Stimulated activated CD8-positive, alpha-beta memory T cell treated with anti-CD3 and anti-CD28 coated beads, Interleukin-15, amount 100 ng/mL, for 1 hour (primary cell): Measurements from ENCODE around the gene CBLIF.
"Not testable (repeated sequence)": the region's sequence is repeated elsewhere in the genome, so short reads cannot be mapped to it uniquely, and the experiment has no call there.

Source experiments
- DNase-seq: peaks from one replicate; pipeline ENCODE4 v3.0.0-alpha.2; 2020; ENCODE audit warnings: low read depth

Gene CBLIF

DNA sequence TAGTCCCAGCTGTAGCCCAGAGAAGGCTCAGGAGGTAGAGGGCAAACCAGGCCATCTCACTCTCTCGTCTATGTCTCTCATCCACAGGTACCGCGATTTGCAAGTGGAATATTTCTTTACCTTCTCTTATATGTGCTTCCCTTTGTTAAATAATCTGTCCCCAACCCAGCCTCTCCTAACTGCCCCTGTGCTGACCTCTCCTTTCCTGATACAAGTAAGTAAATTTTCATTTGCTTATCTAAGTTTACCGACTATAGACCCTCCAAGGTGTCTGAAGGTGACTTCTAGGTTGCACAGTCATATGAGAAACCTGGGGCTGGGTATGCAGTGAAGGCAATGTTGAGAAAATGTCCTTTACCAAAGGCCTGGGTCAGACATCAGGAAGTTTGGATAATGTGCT is at the start of gene CBLIF:
CBLIF (minus strand) TSS at position 101 of the 400 bp plus-strand sequence; CDS start at position 55, 46 bp downstream.
- no peak for DNase-seq

DNA sequence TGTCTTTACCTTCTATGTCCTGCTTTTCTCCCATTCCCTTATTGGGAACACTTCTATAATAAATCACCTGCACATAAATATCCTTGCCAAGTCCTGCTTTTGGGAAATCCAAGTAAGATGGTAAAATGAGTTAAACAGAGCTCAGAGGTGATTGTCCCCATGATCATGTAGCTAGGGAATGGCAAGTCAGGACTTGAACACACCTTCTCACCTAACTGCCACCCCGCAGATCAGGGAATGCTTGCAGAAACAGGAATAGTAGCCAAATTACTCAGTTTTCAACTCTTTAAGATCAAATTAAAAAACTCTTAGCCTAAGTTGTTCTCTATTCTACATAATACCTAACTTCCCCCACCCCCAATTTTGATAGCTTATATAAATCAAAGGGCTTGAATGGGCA is 49.3 kb upstream of the CBLIF start:
- DNase-seq = no peak

DNA sequence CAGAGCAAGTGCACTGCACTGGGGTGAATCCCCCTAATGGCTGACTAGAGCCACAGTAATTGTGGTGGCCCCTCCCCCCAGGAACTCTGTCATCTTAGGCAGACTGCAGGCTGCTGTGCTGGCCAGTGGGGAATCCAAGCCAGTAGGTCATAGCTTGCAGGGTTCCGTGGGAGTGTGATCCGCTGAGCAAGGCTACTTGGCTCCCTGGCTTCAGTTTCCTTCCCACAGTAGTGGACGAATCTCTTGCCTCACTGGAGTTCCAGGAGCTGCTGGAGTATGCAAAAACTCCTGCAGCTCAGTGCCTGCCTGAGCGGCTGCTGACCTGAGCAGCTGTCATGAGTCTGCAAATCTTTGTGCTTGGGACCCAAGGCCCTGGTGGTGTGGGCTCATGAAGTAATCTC is 46.5 kb upstream of the CBLIF start:
- no peak for DNase-seq

DNA sequence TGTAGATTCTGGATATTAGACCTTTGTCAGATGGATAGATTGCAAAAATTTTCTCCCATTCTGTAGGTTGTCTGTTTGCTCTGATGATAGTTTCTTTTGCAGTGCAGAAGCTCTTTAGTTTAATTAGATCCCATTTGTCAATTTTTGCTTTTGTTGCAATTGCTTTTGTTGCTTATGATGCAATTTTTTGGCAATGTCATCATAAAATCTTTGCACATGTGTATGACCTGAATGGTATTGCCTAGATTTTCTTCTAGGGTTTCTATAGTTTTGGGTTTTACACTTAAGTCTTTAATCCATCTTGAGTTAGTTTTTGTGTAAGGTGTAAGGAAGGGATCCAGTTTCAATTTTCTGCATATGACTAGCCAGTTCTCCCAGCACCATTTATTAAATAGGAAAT is 41.9 kb upstream of the CBLIF start:
- not testable (repeated sequence) for DNase-seq

DNA sequence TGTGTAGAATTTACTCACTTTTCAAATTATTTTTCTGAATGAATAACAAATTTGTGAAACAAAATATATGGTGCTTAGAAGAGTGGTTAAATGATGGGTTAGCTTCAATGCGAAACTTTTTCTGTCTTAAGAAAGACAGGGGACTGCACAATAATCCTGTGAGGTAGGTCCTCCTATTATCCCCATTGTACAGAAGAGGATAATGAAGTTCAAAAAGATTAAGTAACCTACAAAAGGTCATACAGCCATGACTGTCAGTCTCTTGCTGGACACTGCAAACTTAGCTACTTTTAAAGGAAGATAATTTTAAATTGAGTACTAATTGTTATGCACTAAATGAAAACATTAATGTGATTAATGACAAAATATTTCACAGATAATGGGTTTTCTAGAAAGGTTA is 38.3 kb upstream of the CBLIF start:
- DNase-seq = no peak

DNA sequence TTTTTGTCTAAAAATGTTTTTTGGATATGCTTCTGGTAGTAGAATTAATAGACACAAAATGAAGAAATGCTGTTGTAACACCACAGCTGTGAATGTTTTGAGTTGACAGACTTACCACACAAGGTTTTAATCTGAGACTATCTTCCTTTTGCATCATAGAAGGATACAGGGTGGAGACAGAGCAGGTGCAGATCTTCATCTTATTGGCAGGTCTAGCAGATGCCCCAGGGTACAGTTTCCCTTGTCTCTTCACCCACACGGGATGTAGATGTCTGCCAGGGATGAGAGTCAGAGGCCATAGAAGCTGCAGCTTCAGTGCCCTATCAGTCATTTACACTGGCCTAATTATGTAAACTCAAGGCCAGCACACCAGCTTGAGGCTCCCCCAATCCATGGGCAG is 34.3 kb upstream of the CBLIF start:
- no peak for DNase-seq

DNA sequence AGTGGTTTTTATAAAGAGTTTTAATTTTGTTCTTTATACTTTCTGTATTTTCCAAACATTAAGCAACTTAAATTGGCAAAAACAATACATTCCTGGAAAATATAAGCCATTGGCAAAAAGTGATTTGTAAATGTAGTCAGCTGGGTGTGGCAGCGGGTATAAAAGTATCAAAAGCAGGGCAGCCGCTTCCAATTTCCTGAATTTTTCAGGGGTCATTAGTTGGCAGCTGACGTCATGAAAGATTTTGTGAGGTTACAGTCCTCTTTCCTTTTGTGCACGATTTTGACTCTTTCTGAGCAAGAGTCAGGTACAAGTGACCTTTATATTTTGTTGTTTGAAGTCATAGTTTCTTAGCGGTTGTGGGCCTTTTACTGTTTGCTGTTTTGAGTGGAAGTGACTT is 33.3 kb upstream of the CBLIF start, which contains the start of gene OOSP3:
OOSP3 (plus strand) TSS at position 208 of the 400 bp plus-strand sequence; CDS start at position 235, 27 bp downstream.
- no peak for DNase-seq

DNA sequence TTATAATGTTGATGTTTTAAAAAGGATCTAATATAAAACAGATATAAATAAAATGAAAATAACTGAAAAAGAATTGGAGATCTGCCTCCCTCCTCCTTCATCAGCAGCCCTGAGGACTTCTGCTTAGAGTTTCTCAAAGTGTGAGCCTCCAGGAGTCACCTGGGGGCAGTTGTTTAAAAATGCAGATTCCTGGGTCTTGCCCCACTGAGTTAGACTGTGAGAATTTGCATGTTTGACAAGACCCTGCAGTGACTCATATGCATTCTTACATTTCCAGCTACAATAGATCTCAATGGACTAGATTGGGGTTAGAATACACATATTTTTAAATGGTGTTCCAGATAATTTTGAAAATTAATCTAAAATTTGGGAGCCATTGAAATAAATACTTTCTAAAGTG is 32.5 kb upstream of the CBLIF start:
- DNase-seq = no peak

DNA sequence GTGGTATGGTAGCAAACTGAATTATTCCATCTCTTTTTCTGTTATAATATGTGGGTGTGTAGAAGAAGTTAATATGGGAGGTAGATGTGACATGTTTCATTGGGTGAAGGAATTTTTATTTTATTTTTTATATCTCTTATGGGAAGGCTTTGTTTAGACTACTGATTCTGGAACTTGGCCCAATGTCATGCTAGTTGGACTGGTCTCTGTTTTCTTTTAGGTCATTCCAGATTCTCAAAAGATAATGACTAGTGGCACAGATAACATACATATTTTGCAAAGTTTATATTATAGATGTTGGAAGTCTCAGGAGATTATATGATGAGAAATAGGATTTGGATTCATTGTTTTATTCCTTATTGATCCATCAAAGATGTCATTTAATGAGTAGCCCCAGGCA is 32.0 kb upstream of the CBLIF start:
- DNase-seq = no peak

DNA sequence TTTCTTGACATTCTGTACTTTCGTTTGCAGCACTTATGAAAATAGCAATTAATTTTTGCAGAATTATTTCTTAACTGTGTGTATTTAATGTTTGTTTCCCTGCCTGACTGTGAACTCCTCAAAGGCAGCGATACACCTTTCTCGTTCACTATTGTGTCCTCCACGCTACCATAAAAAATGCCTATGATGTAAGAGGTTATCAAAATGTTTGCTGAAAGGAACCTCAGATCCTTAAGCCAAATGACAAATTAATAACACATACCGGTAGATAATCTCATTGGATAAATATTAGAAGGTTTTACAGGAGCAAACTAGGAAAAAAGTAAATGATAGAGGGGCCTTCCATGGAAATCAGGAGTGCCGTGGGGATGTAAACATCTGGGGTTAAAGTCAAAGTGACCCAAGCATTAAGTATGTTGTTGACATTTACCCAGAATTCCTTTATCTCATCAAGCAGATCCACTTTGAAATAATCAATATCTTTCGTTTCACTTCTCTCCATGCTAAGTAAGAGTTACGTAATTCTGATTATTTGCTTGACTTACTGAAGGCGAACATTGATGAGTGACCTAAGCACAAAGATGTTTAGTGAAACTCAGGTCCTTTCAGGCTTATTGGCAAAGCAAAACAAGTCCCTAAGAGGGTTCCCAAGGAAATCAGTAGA is 30.7 kb upstream of the CBLIF start:
- DNase-seq = no peak

DNA sequence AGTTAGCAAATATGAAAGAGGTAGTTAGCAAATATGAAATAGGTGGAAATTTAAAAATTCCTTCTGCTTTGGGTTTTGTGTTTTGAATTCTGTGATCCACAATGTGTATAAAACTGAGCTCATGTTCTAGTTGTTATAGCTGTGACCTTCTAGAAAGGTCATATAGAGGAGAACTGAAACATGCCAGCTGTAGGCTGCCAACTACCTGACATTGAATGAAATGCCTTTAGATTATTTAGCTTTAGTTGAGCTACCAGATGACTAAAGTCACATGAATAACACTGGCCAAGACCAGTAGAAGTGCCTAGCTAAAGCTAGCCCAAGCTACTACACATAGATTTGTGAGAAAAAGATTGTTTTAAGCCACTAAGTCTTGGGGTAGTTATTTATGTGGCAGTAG is 26.8 kb upstream of the CBLIF start:
- no peak for DNase-seq

DNA sequence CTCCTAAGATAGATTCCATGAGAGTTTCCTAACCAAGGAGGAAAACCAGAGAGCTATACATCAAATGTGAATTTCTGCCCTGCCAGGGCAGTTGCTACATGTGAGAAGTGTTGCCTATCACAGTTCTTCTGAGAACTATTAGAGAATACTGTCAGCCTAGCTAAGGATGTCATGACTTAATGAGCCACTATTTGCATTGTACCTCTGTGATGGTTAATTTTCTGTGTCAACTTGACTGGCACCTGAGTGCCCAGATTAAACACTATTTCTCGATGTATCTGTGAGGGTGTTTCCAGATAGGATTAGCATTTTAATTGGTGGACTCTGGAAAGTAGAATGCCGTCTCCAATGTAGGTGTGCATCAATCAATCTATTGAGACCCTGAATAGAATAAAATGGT is 22.6 kb upstream of the CBLIF start:
- DNase-seq = no peak

DNA sequence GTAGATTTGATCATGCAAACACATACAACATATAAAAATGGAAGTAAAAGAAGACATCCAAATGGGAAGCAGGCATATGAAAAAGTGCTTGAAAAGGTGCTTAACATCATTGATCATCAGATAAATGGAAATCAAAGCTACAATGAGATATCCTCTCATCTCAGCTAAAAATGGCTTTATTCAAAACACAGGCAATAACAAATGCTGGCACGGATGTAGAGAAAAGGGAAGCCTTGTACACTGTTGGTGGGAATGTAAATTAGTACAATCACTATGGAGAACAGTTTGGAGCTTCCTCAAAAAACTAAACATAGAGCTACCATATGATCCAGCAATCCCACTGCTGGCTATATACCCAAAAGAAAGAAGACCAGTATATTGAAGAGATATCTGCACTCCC is 21.5 kb upstream of the CBLIF start:
- no peak for DNase-seq

DNA sequence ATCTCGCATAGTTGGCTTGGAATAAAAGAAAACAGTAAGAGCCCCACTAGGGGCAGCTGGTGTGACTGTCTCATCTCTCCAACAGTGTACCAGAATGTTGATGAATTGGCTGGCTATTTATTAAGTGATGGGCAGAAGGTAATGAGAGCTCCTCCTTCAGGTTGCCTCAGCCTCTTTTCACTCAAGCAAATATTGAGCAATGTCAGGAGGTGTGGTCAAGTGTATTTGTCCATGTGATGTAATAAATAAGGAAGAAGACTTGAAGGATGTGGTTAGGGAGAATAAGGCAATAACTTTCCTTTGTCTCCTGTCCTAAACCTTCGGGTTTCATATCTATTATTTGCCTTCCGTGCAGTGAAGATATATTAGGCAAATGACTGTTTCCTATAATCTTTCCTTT is 21.1 kb upstream of the CBLIF start, which contains the start of gene TCN1:
TCN1 (minus strand) TSS at position 91 of the 400 bp plus-strand sequence; CDS start at position 74, 17 bp downstream.
- DNase-seq = no peak

DNA sequence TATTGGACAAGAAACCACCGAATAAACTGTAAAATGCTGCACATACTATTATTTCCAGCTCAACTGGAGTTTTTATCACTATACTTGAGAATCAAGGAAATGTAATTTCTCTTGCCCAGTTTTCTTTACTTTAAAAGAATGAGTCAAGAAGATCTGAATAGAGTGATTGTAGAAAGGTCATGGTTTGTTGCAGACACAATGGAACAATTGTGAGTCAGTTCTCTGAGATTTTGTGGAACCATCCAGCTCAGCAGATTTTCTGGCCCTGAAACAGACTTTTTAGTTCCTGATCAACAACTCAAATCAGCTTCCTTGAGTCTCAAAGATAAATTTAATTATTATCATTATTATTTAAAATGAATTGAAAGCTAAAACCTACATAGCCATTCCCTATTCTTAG is 19.7 kb upstream of the CBLIF start:
- DNase-seq = no peak

DNA sequence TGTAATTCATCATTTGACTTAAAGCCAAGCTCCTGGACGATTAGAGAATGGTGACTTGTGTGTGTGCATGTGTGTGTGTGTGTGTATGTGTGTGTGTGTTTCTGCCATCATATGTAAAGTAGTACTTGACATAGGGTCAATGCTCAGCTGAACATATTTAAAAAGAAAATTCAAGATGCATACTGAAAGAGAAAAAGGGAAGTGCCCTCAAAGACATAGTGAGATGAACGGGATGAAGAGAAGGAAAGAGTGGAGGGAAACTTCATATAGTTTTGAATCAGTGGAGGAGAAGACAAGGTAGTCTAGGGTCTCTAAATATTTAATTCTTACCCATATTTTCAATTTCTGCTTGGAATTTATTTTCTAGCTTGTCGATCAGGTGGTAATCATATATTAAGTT is 17.0 kb upstream of the CBLIF start:
- DNase-seq = no peak

DNA sequence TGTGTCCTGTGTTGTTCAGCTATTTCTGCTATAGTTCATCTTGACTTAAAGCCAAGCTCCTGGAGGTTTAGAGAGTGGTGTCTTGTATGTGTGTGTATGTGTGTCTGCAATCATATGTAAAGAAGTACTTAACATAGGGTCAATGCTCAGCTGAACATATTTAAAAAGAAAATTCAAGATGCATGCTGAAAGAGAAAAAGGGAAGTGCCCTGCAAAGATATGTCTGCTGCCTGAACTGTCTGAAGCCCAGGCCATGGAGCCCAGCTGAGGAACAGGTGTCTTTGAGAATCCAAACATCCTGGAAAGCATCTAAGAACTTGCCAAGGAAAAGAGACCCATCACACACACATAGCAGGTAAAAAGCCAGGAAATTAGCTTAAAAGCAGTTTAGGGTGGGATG is 14.4 kb upstream of the CBLIF start:
- no peak for DNase-seq

DNA sequence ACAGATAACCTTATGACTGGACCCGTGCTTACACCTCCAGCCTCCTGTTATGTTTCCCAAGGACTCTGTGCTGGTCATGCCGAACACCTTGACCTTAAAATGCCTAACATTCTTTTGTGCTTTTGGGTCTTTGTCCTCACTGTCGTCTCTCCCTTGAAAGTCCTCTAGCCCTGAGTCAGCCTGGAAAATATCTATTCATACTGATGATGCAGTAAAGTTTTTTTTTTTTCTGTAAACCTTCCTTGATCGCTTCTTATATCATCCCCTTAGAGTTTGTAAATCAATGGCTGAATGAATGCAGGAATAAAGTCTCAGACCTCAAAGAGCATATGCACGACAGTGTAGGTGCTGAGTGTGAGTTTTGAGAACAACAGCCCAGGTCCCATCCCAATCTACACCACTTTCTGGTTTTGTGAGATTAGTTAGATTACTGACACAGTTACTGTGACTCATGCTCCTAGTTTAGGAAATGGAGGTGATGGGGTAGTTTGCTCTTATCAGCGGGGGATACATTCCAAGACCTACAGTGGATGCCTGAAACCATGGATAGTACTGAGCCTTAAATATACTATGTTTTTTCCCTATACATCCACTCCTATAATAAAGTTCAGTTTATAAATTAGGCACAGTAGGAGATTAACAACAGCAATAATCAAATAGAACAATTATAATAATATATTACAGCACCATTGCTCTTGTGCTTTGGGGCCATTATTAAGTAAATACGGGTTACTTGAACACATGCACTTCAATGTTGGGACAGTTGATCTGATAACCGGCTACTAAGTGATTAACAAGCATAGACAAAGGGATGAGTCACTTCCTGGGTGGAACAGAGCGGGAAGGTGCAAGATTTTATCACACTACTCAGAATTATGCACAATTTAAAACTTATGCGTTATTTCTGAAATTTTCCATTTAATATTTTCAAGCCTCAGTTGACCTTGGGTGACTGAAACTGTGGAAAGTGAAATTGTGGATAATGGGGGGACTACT is 12.4 kb upstream of the CBLIF start:
- DNase-seq = no peak

DNA sequence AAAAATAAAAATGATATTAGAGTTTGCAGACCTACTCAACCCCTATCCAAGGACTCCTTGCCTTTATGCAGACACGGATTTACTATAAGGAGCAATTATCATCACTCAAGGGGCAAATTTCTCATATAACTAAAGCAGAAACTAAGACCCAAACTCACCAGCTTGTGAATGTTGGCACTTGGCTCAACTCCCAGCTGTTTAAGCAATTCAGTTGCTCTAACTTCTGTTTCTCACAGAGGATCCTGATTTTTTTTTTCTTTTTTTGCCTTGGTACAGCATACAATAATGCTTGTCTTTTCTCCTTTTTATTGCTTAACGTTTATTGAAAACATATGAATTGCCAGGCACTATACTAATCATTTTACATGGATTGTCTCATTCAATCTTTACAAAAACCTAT is 9.6 kb upstream of the CBLIF start:
- DNase-seq = no peak

DNA sequence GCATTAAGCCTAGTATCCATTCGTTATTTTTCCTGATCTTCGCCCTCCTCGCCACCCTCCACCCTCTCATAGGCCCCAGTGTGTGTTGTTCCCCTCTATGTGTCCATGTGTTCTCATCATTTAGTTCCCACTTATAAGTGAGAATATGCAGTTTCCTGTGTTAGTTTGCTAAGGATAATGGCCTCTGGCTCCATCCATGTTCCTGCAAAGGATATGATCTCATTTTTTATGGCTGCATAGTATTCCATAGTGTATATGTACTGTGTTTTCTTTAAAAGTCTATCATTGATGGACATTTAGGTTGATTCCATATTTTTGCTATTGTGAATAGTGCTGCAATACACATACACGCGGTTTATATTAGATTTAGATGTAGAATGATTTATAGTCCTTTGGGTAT is 6.1 kb upstream of the CBLIF start:
- DNase-seq = not testable (repeated sequence)

DNA sequence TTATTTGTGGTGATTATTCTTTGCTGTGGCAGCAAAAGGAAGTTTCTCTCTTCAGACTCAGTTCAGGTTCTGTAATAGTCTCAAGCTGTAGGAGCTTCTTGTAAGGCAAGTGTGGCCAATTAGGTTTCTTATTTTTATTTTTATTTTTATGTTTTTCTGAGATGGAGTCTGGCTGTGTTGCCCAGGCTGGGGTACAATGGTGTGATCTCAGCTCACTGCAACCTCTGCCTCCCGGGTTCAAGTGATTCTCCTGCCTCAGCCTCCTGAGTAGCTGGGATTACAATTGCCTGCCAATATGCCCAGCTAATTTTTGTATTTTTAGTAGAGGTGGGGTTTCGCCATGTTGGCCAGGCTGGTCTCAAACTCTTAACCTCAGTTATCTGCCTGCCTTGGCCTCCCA is 4.3 kb upstream of the CBLIF start:
- DNase-seq = not testable (repeated sequence)

DNA sequence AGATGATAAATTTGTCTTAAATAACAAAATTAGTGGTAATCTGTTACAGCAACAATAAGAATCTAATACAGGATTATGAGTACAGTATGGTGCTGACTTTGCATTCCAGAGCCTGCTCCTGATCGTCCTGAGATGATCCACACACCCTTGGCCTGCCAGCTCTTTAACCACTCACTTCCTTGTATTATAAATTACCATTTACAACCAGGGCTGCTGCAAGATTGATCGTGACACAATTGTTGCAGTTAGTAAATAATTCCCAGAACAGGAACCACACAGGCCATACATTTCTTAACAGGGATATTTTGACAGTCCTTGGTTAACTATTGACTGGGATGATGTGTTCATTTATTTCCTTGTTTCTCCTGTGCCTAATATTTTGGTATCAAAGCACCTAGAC is 3.8 kb upstream of the CBLIF start:
- no peak for DNase-seq

DNA sequence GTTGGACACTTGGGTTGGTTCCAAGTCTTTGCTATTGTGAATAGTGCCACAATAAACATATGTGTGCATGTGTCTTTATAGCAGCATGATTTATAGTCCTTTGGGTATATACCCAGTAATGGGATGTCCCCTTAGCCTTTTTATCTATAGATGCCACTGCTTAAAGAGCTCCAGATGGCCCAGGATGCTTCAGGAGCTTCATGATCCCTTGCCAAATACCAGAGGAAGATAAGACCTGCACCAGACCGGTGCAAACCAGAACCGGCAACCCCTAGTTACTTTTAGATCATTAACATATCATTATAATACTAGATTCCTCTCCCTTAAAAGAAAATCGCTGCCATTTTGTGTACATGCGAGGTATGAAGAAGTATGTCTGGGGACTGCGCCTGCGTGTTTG is 3.1 kb upstream of the CBLIF start:
- not testable (repeated sequence) for DNase-seq
